Neural progenitor cell (in vitro differentiated cells): Measurements from ENCODE around the gene DLK1.

ENCODE experiments used
- EZH2 ChIP-seq: fragments of 200-600 bp; sonication (generic); IDR thresholded peaks from 2 replicates; pipeline ENCODE4 v1.6.1; 2017; ENCODE audit warnings: antibody characterized with exemption, mild to moderate bottlenecking, moderate library complexity
- EZH2phosphoT487 ChIP-seq: fragments of 200-600 bp; sonication (generic); IDR thresholded peaks from 2 replicates; pipeline ENCODE4 v1.6.1; 2017; ENCODE audit warnings: antibody characterized with exemption
- TF ChIP-seq, protein P1 (sequence below): fragments of 200-600 bp; sonication (generic); IDR thresholded peaks from 2 replicates; pipeline ENCODE4 v1.5.1; 2017; ENCODE audit warnings: antibody characterized with exemption, mild to moderate bottlenecking

DNA sequence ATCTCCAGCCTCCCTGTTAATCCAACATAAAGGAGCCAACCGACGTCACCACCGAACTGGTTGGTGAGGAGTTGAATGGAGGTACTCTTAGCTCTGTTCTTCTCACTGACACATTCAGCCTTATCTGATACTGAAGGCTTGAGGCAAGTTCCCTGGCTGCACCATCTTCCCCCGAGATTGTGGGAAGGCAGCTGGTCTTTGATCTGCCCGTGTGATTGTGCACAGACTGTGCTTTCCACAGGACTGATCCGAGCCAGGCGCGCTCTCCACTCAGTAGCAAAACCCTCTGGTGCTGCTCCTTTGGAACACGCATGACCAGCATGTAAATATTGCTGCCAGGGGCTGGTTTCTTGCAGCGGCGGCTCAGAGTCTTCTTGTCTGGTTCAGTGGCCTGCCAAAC lies 30.1 kb upstream of the DLK1 start:
- TF ChIP-seq, protein P1, sequence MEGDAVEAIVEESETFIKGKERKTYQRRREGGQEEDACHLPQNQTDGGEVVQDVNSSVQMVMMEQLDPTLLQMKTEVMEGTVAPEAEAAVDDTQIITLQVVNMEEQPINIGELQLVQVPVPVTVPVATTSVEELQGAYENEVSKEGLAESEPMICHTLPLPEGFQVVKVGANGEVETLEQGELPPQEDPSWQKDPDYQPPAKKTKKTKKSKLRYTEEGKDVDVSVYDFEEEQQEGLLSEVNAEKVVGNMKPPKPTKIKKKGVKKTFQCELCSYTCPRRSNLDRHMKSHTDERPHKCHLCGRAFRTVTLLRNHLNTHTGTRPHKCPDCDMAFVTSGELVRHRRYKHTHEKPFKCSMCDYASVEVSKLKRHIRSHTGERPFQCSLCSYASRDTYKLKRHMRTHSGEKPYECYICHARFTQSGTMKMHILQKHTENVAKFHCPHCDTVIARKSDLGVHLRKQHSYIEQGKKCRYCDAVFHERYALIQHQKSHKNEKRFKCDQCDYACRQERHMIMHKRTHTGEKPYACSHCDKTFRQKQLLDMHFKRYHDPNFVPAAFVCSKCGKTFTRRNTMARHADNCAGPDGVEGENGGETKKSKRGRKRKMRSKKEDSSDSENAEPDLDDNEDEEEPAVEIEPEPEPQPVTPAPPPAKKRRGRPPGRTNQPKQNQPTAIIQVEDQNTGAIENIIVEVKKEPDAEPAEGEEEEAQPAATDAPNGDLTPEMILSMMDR, result no peak
- TF ChIP-seq EZH2phosphoT487 (no peak), EZH2 (no peak)
